ENCODE data around the gene GSTM2.

GRCh38 chr1:109625601-109626560 lies 42.0 kb upstream of the GSTM2 start:
- TF ChIP-seq, protein P1, sequence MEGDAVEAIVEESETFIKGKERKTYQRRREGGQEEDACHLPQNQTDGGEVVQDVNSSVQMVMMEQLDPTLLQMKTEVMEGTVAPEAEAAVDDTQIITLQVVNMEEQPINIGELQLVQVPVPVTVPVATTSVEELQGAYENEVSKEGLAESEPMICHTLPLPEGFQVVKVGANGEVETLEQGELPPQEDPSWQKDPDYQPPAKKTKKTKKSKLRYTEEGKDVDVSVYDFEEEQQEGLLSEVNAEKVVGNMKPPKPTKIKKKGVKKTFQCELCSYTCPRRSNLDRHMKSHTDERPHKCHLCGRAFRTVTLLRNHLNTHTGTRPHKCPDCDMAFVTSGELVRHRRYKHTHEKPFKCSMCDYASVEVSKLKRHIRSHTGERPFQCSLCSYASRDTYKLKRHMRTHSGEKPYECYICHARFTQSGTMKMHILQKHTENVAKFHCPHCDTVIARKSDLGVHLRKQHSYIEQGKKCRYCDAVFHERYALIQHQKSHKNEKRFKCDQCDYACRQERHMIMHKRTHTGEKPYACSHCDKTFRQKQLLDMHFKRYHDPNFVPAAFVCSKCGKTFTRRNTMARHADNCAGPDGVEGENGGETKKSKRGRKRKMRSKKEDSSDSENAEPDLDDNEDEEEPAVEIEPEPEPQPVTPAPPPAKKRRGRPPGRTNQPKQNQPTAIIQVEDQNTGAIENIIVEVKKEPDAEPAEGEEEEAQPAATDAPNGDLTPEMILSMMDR (IDR thresholded peaks at IDR 0.05) = no peak
- no peak for TF ChIP-seq EZH2 (IDR thresholded peaks at IDR 0.05)

Data from neural progenitor cell (in vitro differentiated cells).